Bronchus fibroblast of lung (primary cell): ENCODE data around the gene EML6. TPM values are rescaled to one million over a fixed set of nuclear protein-coding genes. Genes with fewer than 3 reads are reported as not detected.

Source experiments
- total RNA-seq: library from RNA; depleted of rRNA; stranded (reverse); fragments of >200 nt; gene quantifications from 2 replicates; pipeline ENCODE4 v1.2.3, GENCODE V29; 2015

EML6 gene
- under 0.01 and 0.17 TPM in 2 replicates for total RNA-seq

DNA sequence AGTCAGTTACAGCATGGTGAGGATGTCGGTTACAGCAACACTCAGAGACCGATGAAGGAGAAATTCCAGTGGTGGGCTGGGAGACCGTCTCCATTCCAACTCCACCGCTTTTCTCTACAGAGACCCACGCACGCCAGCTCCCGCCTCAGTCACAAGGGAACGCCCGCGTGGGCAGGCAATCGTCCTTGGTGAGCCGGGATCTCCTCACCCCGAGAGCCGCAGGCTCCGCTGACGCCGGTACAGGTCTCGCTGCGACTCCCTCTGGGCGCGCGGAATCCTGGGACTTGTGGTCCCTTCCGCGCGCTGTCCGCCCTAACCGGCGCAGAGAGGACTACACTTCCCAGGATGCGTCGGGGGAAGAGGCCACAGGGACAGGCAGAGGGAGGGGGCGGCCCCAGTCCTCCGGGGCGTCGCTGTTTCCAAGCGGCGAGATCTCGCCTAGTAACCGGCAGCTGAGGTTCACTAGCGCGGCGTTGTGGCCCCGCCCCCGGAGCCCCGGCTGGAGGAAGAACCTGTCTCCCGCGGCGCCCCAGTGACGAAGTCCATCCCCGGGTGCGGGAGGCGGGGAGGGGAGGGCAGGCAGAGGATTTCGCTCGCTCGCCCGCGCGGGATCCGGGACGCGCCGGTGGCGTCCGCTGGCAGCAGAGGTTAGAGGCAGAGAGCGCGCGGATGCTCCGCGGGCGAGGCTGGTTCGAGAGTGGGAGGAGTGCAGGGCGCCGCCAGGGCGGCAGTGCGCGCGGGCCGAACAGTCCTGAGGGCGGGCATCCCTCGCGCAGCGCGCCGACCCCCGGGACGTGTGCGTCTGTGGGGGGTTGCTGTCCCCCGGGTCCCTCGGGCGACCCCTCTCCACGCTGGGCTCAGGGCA lies at the start of gene EML6:
Gene EML6 (plus strand): TSS at position 532 of the 865 bp plus-strand sequence. CDS start 1,400 bp downstream, outside the sequence.

